Lower leg skin (tissue), 4 donors: ENCODE measurements around the gene SLBP. TPM values are rescaled to one million over a fixed set of nuclear protein-coding genes. Genes with fewer than 3 reads are reported as not detected.
A peak's percentile ranks its signal among the peaks of the same experiment; 100 is the strongest.

ENCODE experiments used
- DNase-seq, 2 donors: peaks; one replicate each; pipeline ENCODE4 v3.0.0-alpha.2; 2019; ENCODE audit warnings: low spot score in 2 of 2
- H3K4me3 ChIP-seq: fragments of 200-600 bp; sonication (generic); 2 replicates; pipeline ENCODE4 v1.5.1; 2017; ENCODE audit warnings: mild to moderate bottlenecking, low read depth; ENCODE audit not compliant: poor library complexity, severe bottlenecking
- POLR2A ChIP-seq, 2 donors: fragments of 450-650 bp; IDR thresholded peaks; one replicate each; pipeline ENCODE4 v1.6.1; 2016 to 2017; ENCODE audit warnings: antibody characterized with exemption in 2 of 2, mild to moderate bottlenecking in 1 of 2, moderate library complexity in 1 of 2
- WGBS, 2 donors: methylation state at CpG; one replicate each; pipeline ENCODE4 v1.1.5; 2018; 5-methylcytosine and 5-hydroxymethylcytosine counted together
- intact Hi-C: fragments of 100-400 bp; cut with DNase I; formaldehyde crosslinking; loops from one replicate; pipeline ENCODE4 v1.15.0; 2023; ENCODE audit warnings: low total_unique reads
- total RNA-seq, 4 donors: library from RNA; depleted of rRNA; stranded (reverse); fragments of >200 nt; gene quantifications; one replicate each; pipeline ENCODE4 v1.1.0, GENCODE V29; 2016
- TF ChIP-seq, protein P1 (sequence below), 3 donors: fragments of 450-650 bp; IDR thresholded peaks; one replicate each; pipeline ENCODE4 v1.5.1; 2016; ENCODE audit warnings: antibody characterized with exemption in 3 of 3, mild to moderate bottlenecking in 3 of 3, moderate library complexity in 2 of 3

The SLBP gene
- total RNA-seq, 4 donors from 2014 or later: 45.8 to 66.9 (median 59.4) TPM

DNA sequence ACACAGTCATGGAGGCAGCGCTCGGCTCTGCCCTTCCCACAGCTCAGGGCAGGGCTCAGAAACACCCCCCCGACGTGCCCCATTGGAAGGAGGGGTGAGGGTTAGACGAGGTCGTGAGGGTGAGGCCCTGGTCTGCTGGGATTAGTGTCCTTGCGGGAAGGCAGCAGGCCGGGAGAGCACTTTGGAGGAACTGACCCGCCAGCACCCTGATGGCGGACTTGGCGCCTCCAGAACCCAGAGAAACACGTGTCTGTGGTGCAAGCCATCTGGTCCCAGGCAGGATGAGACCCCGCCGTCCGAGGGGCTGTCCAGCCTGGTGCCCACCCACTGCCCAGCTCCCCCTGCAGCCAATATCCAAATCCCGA, 35.5 kb upstream of the SLBP start:
- intact Hi-C loops: loop anchor here (5.0 kb wide), 1 partner anchor 150 kb away; no protein-coding TSS in a partner anchor
- TF ChIP-seq, protein P1, sequence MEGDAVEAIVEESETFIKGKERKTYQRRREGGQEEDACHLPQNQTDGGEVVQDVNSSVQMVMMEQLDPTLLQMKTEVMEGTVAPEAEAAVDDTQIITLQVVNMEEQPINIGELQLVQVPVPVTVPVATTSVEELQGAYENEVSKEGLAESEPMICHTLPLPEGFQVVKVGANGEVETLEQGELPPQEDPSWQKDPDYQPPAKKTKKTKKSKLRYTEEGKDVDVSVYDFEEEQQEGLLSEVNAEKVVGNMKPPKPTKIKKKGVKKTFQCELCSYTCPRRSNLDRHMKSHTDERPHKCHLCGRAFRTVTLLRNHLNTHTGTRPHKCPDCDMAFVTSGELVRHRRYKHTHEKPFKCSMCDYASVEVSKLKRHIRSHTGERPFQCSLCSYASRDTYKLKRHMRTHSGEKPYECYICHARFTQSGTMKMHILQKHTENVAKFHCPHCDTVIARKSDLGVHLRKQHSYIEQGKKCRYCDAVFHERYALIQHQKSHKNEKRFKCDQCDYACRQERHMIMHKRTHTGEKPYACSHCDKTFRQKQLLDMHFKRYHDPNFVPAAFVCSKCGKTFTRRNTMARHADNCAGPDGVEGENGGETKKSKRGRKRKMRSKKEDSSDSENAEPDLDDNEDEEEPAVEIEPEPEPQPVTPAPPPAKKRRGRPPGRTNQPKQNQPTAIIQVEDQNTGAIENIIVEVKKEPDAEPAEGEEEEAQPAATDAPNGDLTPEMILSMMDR (IDR thresholded peaks at IDR 0.05): no peak
- no peak for TF ChIP-seq POLR2A (IDR thresholded peaks at IDR 0.05)
- H3K4me3 ChIP-seq: no peak overlapping the region
- WGBS, 2 donors: 86 to 90% methylated on average over 15 to 16 of the region's 16 CpGs
- DNase-seq: no peak

DNA sequence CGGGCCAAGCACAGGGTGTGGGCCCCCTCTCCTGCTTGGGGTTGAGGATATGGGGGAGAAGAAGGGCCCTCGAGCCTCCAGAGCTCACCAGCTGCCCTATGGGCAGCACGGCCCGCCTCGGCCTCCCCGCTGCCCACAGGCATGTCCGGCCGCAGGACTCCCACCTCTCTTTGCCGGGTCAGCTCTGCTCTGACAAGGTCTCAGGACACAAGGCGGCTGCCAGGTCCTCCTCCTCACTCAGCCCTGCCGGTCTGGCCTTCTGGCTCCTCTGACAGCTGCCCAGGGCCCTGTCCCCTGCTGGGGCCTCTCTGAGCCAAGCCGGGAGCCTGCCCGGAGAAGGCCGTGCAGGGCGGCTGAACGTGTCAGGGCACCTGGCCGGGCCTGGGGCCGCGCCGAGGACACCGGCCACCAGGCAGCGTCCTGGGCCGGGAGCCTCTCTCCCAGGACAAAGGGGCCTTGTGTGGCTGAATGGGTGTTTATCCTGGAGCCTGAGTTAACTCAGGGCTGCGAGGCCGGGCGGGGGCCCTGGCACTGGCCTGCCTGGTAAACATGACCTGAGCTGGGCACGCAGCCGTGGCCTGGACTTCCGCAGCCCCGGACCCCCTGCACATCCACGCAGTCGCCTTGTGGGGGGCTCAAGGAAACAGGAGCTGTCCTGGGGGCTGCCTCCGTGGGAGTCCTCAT, 34.9 kb upstream of the SLBP start:
- WGBS, 2 donors: 72 to 75% methylated on average over 5 to 19 of the region's 33 CpGs
- TF ChIP-seq, protein P1 (IDR thresholded peaks at IDR 0.05): no peak
- no peak for TF ChIP-seq POLR2A (IDR thresholded peaks at IDR 0.05)
- no peak overlapping the region for H3K4me3 ChIP-seq
- intact Hi-C loops: loop anchor here (5.0 kb wide), 1 partner anchor 150 kb away; no protein-coding TSS in a partner anchor
- no peak for DNase-seq

DNA sequence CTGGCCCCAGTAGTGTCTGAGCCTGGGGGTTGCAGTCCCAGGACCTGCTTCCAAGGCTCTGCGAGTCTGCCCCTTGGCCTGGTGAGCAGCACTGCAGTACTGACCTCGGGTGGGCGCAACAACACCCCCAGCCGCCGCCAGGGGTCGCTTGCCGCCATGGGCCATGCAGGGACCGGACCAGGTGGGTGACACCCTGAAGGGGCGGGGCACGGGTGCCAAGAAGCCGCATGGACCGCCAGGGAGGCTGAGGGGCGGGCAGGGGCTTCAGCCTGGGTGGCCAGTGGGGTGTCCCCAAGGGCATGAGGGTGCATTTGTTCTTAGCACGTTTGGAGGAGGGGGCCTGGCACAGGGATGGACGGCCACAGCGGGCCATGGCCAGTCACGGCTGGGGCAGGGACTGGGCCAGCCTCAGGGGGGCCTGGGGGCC, 34.2 kb upstream of the SLBP start:
- 28 to 50% methylated on average over 3 to 11 of the region's 17 CpGs for WGBS, 2 donors
- no peak overlapping the region for H3K4me3 ChIP-seq
- TF ChIP-seq, protein P1 (IDR thresholded peaks at IDR 0.05): peak in 1 of 3 donors; percentile 12
- no peak for TF ChIP-seq POLR2A (IDR thresholded peaks at IDR 0.05)
- peak in 1 of 2 donors; percentile 93 for DNase-seq
- intact Hi-C loops: loop anchor here (5.0 kb wide), 1 partner anchor 151 kb away; no protein-coding TSS in a partner anchor

DNA sequence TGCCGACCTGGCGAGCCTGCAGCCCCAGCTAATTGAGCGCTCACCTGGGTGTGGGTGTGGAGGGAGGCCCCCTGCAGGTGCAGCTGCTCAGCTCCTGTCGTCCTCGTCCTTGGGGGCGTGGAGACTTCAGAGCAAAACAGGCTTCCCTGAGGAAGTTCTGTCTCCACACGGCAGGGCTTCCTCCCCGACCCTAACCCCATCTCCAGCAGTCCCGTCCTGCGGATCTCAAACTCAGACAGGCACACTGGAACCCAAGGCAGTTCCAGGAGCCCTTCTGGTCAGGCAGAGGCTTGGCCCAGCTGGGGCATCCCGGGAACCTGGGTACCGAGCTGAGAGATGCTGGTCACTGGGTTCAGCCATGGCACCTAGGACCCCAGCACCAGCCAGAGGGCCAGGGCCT, 33.6 kb upstream of the SLBP start:
- 80 to 83% methylated on average over 11 to 12 of the region's 12 CpGs for WGBS, 2 donors
- DNase-seq: no peak
- no peak overlapping the region for H3K4me3 ChIP-seq
- TF ChIP-seq, protein P1 (IDR thresholded peaks at IDR 0.05): no peak
- no peak for TF ChIP-seq POLR2A (IDR thresholded peaks at IDR 0.05)
- intact Hi-C loops: loop anchor here (5.0 kb wide), 1 partner anchor 152 kb away; no protein-coding TSS in a partner anchor

DNA sequence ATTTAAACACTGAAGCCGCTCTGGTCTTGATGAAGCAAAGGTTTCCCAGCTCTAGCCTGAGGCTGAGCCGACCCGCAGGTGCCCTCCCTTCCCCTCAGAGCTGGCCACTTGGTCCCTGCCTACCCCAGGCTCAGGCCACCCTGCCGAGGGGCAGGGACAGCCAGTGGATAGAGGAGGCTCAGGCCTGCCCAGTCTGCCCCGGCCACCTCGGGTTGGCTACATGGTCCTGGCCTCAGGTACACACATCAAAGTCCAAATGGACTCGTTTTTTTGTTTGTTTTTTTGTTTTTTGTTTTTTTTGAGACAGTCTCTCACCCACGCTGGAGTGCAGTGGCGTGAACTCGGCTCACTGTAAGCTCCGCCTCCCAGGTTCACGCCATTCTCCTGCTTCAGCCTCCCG, 33.0 kb upstream of the SLBP start:
- intact Hi-C loops: loop anchor here (5.0 kb wide), 1 partner anchor 152 kb away; no protein-coding TSS in a partner anchor
- no peak for DNase-seq
- 90 to 94% methylated on average over 13 of the region's 13 CpGs for WGBS, 2 donors
- no peak overlapping the region for H3K4me3 ChIP-seq
- no peak for TF ChIP-seq POLR2A (IDR thresholded peaks at IDR 0.05)
- TF ChIP-seq, protein P1 (IDR thresholded peaks at IDR 0.05): no peak
